ENCODE results near the gene BABAM1. TPM values are rescaled to one million over a fixed set of nuclear protein-coding genes. Genes with fewer than 3 reads are reported as not detected.

BABAM1 gene
- polyA plus RNA-seq, 3 donors: 76.9 to 106 (median 90.3) TPM

DNA sequence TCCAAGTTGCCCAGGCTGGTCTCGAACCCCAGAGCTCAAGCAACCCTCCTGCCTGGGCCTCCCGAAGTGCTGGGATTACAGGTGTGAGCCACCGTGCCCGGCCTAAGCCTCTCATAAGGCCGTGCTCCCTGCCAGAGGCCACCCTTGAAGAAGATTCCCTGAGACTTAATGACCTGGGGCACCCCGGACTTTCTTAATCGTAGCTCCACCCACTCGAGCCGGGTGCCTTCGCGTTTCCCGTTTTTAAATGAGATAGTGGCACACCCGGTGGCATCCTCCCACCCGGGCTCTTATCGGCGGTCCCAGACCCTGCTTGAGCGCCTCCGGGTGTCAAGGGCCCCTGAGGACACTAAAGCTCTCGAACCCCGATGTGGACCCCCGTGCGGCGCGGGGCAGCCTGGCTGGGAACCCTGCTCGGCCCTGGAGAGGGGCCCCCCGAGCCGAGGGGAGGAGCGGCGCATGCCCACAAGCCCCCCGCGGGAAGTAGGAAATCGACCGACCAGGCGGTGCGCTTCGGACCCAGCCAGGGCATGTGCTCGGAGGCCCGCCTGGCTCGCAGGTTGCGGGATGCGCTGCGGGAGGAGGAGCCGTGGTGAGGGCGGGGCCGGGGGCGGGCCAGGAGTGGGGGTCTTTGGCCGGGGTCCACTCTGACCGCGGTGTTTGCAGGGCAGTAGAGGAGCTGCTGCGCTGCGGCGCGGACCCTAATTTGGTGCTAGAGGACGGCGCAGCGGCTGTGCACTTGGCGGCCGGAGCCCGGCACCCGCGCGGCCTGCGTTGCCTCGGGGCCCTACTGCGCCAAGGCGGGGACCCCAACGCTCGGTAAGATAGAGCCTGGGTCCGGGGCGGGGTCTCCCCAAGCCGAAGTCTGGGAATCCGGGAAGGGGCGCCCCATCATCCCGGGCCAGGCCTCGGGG is 14.4 kb downstream of the BABAM1 start, which contains the start of gene ANKLE1:
Gene ANKLE1, plus strand, starts transcription at position 511 of the 914 bp plus-strand sequence. Its CDS starts 20 bp downstream, at position 531.
- peak within 1 kb of the TSS; percentile 85 for H2AFZ ChIP-seq (ENCODE audit: insufficient read depth, low read depth, low read length, poor library complexity, severe bottlenecking)
- 5% methylated on average over 73 of the region's 75 CpGs for WGBS (ENCODE audit: insufficient coverage)
- no peaks in the 10 kb centered on the region for H3K9me3 Mint-ChIP-seq
- peak within 1 kb of the TSS; percentile 53 to 81 (median 58) for H3K4me3 ChIP-seq (replicated peaks in 1 of 3; ENCODE audit: low read depth in 2 of 3, low read length in 3 of 3)
- DNase-seq: peak; percentile 70 to 87 (median 79)
- H3K27me3 Mint-ChIP-seq (ENCODE audit: low read depth in 3 of 3): peaks cover 0 to 2% (median 0%) of the 10 kb centered on the region in 3 donors
- peaks cover 19% of the 10 kb centered on the region for H3K4me1 Mint-ChIP-seq
- H3K9me3 ChIP-seq (replicated peaks in 1 of 2; ENCODE audit: control insufficient read depth in 1 of 2, insufficient read depth in 1 of 2, low read length in 2 of 2): no peaks in the 10 kb centered on the region
- H3K4me2 ChIP-seq (replicated peaks; ENCODE audit: extremely low read depth, low read length, poor library complexity, severe bottlenecking): peak within 1 kb of the TSS; percentile 82
- no peaks in the 10 kb centered on the region for H3K27me3 ChIP-seq (ENCODE audit: control insufficient read depth in 2 of 2, insufficient read depth in 2 of 2, low read length in 2 of 2)
- H3K4me3 Mint-ChIP-seq: peak within 1 kb of the TSS; percentile 81 to 91
- TF ChIP-seq, protein P1, sequence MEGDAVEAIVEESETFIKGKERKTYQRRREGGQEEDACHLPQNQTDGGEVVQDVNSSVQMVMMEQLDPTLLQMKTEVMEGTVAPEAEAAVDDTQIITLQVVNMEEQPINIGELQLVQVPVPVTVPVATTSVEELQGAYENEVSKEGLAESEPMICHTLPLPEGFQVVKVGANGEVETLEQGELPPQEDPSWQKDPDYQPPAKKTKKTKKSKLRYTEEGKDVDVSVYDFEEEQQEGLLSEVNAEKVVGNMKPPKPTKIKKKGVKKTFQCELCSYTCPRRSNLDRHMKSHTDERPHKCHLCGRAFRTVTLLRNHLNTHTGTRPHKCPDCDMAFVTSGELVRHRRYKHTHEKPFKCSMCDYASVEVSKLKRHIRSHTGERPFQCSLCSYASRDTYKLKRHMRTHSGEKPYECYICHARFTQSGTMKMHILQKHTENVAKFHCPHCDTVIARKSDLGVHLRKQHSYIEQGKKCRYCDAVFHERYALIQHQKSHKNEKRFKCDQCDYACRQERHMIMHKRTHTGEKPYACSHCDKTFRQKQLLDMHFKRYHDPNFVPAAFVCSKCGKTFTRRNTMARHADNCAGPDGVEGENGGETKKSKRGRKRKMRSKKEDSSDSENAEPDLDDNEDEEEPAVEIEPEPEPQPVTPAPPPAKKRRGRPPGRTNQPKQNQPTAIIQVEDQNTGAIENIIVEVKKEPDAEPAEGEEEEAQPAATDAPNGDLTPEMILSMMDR (IDR thresholded peaks at IDR 0.05): no peak
- H3K27ac ChIP-seq (ENCODE audit: low read depth in 1 of 2, low read length in 2 of 2): peak within 1 kb of the TSS; percentile 14 to 24
- peaks cover 19 to 49% of the 10 kb centered on the region in 2 donors for H3K36me3 Mint-ChIP-seq
- H3K9ac ChIP-seq (ENCODE audit: insufficient read depth, low read length, poor library complexity, severe bottlenecking): peak within 1 kb of the TSS; percentile 61
- peak within 1 kb of the TSS; percentile 50 to 85 (median 66) for H3K27ac Mint-ChIP-seq
- peaks cover 26 to 27% of the 10 kb centered on the region in 2 donors for H3K4me1 ChIP-seq (ENCODE audit: control insufficient read depth in 1 of 2, insufficient read depth in 2 of 2, low read length in 2 of 2)
- H4K20me1 ChIP-seq (ENCODE audit: insufficient read depth, low read length): peaks cover 4% of the 10 kb centered on the region
- no peaks in the 10 kb centered on the region for H3K79me2 ChIP-seq (ENCODE audit: insufficient read depth, low read length)
- peaks cover 16 to 51% of the 10 kb centered on the region in 2 donors for H3K36me3 ChIP-seq (replicated peaks in 1 of 2; ENCODE audit: control insufficient read depth in 1 of 2, insufficient read depth in 2 of 2, low read length in 2 of 2)
- intact Hi-C loops (cut with micrococcal nuclease): loop anchor here (2.0 to 5.0 kb wide), 2 partner anchors 23 to 74 kb away; no protein-coding TSS in a partner anchor

DNA sequence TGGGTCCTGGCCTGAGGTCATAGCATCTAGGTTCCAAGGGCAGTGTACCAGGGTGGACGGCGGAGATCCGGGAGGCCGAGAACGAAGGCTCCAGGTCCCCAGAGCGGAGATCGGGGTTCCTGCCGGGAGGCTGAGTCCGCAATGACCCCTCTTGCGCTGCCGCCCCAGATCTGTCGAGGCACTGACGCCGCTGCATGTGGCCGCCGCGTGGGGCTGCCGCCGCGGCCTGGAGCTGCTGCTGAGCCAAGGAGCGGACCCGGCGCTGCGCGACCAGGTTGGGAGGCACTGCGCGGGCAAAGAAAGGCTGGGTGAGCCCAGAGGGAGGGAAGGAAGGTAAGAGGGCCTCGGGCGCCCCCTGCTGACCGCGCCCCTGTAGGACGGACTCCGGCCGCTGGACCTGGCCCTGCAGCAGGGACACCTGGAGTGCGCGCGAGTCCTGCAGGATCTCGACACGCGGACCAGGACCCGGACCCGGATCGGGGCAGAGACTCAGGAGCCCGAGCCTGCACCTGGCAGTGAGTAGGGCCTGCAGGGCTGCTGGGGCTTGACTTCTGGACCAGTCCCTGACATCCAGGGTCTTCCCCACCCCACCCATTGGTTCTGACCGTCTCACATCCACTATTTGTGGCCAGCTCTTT is 15.4 kb downstream of the BABAM1 start:
- H3K27me3 Mint-ChIP-seq (ENCODE audit: low read depth in 3 of 3): peaks cover 0 to 2% (median 0%) of the 10 kb centered on the region in 3 donors
- 2% methylated on average over 44 of the region's 45 CpGs for WGBS (ENCODE audit: insufficient coverage)

More for the DNA sequence above, 15.4 kb downstream of the BABAM1 start:
- Mint-ChIP-seq H3K36me3 (peaks cover 12 to 41% of the 10 kb centered on the region in 2 donors), H3K4me3 (peak overlapping the region; percentile 81 to 91), H3K27ac (peak overlapping the region in 3 of 7 donors; percentile 33 to 75 (median 53)), H3K9me3 (no peaks in the 10 kb centered on the region), H3K4me1 (peaks cover 19% of the 10 kb centered on the region)
- Histone ChIP-seq H3K4me3 (replicated peaks in 1 of 3; ENCODE audit: low read depth in 2 of 3, low read length in 3 of 3) (peak overlapping the region; percentile 53 to 81 (median 58)), H3K9ac (ENCODE audit: insufficient read depth, low read length, poor library complexity, severe bottlenecking) (peak overlapping the region; percentile 61), H4K20me1 (ENCODE audit: insufficient read depth, low read length) (peaks cover 4% of the 10 kb centered on the region), H3K4me2 (replicated peaks; ENCODE audit: extremely low read depth, low read length, poor library complexity, severe bottlenecking) (peak overlapping the region; percentile 82), H3K79me2 (ENCODE audit: insufficient read depth, low read length) (no peaks in the 10 kb centered on the region), H3K27ac (ENCODE audit: low read depth in 1 of 2, low read length in 2 of 2) (no peak overlapping the region), H2AFZ (ENCODE audit: insufficient read depth, low read depth, low read length, poor library complexity, severe bottlenecking) (peak overlapping the region; percentile 85), H3K36me3 (replicated peaks in 1 of 2; ENCODE audit: control insufficient read depth in 1 of 2, insufficient read depth in 2 of 2, low read length in 2 of 2) (peaks cover 8 to 42% of the 10 kb centered on the region in 2 donors), H3K4me1 (ENCODE audit: control insufficient read depth in 1 of 2, insufficient read depth in 2 of 2, low read length in 2 of 2) (peaks cover 26 to 27% of the 10 kb centered on the region in 2 donors), H3K9me3 (replicated peaks in 1 of 2; ENCODE audit: control insufficient read depth in 1 of 2, insufficient read depth in 1 of 2, low read length in 2 of 2) (no peaks in the 10 kb centered on the region), H3K27me3 (ENCODE audit: control insufficient read depth in 2 of 2, insufficient read depth in 2 of 2, low read length in 2 of 2) (no peaks in the 10 kb centered on the region)
- TF ChIP-seq, protein P1 (IDR thresholded peaks at IDR 0.05): peak; percentile 96
- peak; percentile 76 to 83 (median 80) for DNase-seq
- intact Hi-C loops (cut with micrococcal nuclease): loop anchor here (2.0 to 5.0 kb wide), 2 partner anchors 24 to 75 kb away; no protein-coding TSS in a partner anchor
